ENCODE results near the gene TPSAB1.

GRCh38 chr16:1212616-1213194 is 27.8 kb upstream of the TPSAB1 start:
- TF ChIP-seq CTCF (conservative IDR thresholded peaks at IDR 0.05 in 1 of 2, IDR thresholded peaks at IDR 0.05 in 1 of 2; ENCODE audit: low read depth in 1 of 2, low read length in 2 of 2), result no peak
- TF ChIP-seq EZH2 (IDR thresholded peaks at IDR 0.05; ENCODE audit: low read length, missing control alignments), result no peak

Data from fibroblast of lung (primary cell).